ENCODE measurements around the gene CORO2A. TPM values are rescaled to one million over a fixed set of nuclear protein-coding genes. Genes with fewer than 3 reads are reported as not detected.

Gene CORO2A
- total and polyA plus RNA-seq, 2 of the 13 experiments (the other 11 are each of a cell fraction or from before 2014, with no cell fraction given), result 14.4 to 15.3 TPM

GRCh38 chr9:98226516-98226915, 34.1 kb upstream of the CORO2A start (continued):
- TF ChIP-seq ELF3 (CRISPR knock-in tag; IDR thresholded peaks at IDR 0.05) (peak; percentile 49; the same call in 1 of the 2 replicates), ZNF749 (CRISPR knock-in tag; IDR thresholded peaks at IDR 0.05; ENCODE audit: borderline replicate concordance) (no peak), ZNF576 (CRISPR knock-in tag; IDR thresholded peaks at IDR 0.05) (no peak), ZNF777 (CRISPR knock-in tag; IDR thresholded peaks at IDR 0.05) (no peak), ELF4 (CRISPR knock-in tag; IDR thresholded peaks at IDR 0.05; ENCODE audit: borderline replicate concordance) (no peak), NCOA1 (CRISPR knock-in tag; IDR thresholded peaks at IDR 0.05) (no peak), GFI1 (CRISPR knock-in tag; IDR thresholded peaks at IDR 0.05; ENCODE audit: borderline replicate concordance) (peak; percentile 100), NFIB (CRISPR knock-in tag; IDR thresholded peaks at IDR 0.05; ENCODE audit: borderline replicate concordance) (no peak), ZBTB2 (CRISPR knock-in tag; IDR thresholded peaks at IDR 0.05; ENCODE audit: low read depth) (no peak), MTF2 (CRISPR knock-in tag; IDR thresholded peaks at IDR 0.05; ENCODE audit: borderline replicate concordance) (no peak), TBX2 (CRISPR knock-in tag; IDR thresholded peaks at IDR 0.05; ENCODE audit: borderline replicate concordance) (no peak), TRAFD1 (CRISPR knock-in tag; IDR thresholded peaks at IDR 0.05; ENCODE audit: borderline replicate concordance) (no peak), ERF (CRISPR knock-in tag; IDR thresholded peaks at IDR 0.05) (peak; percentile 69; the same call in 1 of the 2 replicates), AHR (CRISPR knock-in tag; IDR thresholded peaks at IDR 0.05) (no peak), ATF2 (CRISPR knock-in tag; IDR thresholded peaks at IDR 0.05) (0 out of 2 replicates have a peak, but pooled peaks have one; percentile 27), ZNF280B (CRISPR knock-in tag; IDR thresholded peaks at IDR 0.05; ENCODE audit: borderline replicate concordance) (no peak), TMF1 (CRISPR knock-in tag; IDR thresholded peaks at IDR 0.05; ENCODE audit: low read depth) (no peak), ZNF629 (CRISPR knock-in tag; conservative IDR thresholded peaks at IDR 0.05) (no peak), SMARCC2 (IDR thresholded peaks at IDR 0.05) (no peak), CREM (IDR thresholded peaks at IDR 0.05) (peak; percentile 65; the same call in 1 of the 2 replicates), CREM (CRISPR knock-in tag; IDR thresholded peaks at IDR 0.05) (no peak), ZNF580 (CRISPR knock-in tag; IDR thresholded peaks at IDR 0.05; ENCODE audit: borderline replicate concordance, low read depth) (no peak), HNRNPLL (IDR thresholded peaks at IDR 0.05; ENCODE audit: low read depth, low read length, poor library complexity, severe bottlenecking) (no peak), ATF7-NPFF (CRISPR knock-in tag; IDR thresholded peaks at IDR 0.05; ENCODE audit: low read depth) (no peak), ZNF543 (CRISPR knock-in tag; IDR thresholded peaks at IDR 0.05) (no peak), ZFX (CRISPR knock-in tag; IDR thresholded peaks at IDR 0.05; ENCODE audit: low read depth) (no peak)

Data from HepG2 (cell line).